ENCODE measurements around the gene TXNDC11. TPM values are rescaled to one million over a fixed set of nuclear protein-coding genes. Genes with fewer than 3 reads are reported as not detected.
A peak's percentile ranks its signal among the peaks of the same experiment; 100 is the strongest.

TXNDC11 gene
- total and polyA plus RNA-seq, 9 of the 15 experiments (the other 6 are each of a cell fraction or from before 2014, with no cell fraction given) = 0.66 to 32.6 (median 26.2) TPM

DNA sequence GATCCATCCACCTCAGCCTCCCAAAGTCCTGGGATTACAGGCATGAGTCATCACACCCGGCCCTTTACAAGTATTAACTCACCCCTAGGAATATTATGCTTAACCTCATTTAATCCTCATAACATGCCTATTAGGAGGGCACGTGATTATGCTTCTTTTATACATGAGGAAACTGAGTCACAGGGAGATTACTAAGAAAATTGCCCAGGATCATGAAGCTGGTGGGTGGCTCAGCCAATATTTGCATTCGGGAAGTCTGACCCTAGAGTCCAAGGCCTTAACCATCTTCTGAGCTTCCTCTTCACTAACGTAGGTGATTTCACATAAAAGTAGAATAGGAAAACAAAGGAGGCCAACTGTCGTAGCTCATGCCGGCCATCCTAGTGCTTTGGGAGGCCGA lies 93.4 kb downstream of the TXNDC11 start (continued):
- TF ChIP-seq, protein P1, sequence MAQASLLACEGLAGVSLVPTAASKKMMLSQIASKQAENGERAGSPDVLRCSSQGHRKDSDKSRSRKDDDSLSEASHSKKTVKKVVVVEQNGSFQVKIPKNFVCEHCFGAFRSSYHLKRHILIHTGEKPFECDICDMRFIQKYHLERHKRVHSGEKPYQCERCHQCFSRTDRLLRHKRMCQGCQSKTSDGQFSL (CRISPR knock-in tag; IDR thresholded peaks at IDR 0.05) = no peak
- TF ChIP-seq, protein P1 (tag; IDR thresholded peaks at IDR 0.05) = no peak
- TF ChIP-seq SOX6 (IDR thresholded peaks at IDR 0.05) = no peak

DNA sequence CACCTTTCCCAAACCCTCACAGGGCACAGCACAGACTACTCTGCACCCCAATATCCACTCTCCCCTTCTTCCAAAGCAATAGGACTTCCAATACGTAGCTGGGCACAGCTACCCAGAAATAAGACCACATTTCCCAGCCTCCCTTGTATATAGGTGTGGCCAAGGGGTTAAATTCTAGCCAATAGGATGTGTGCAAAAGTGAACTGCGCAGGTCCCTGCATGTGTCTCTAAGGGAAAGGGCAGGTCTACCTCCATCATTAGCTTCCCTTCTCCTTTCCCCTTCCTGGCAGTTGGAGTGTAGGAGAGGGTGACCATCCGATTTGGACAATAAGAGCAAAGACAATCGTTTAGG lies 99.9 kb downstream of the TXNDC11 start:
- no TSS peak for BruUV-seq (replicated peaks)
- no peak for TF ChIP-seq SAFB2 (IDR thresholded peaks at IDR 0.05; ENCODE audit: borderline replicate concordance, low read depth, low read length, severe bottlenecking)
- no peak for TF ChIP-seq ARNT (IDR thresholded peaks at IDR 0.05)
- peak; percentile 49 for TF ChIP-seq HCFC1 (IDR thresholded peaks at IDR 0.05; ENCODE audit: low read depth, low read length)
- no peak for TF ChIP-seq NONO (IDR thresholded peaks at IDR 0.05; ENCODE audit: low read depth in 2 of 2, low read length in 1 of 2)
- TF ChIP-seq NR2C1 (IDR thresholded peaks at IDR 0.05) = peak; percentile 72
- peak; percentile 47; the same call in 1 of the 2 replicates for TF ChIP-seq NR2C1 (tag; IDR thresholded peaks at IDR 0.05)
- TF ChIP-seq NRF1 (conservative IDR thresholded peaks at IDR 0.05 in 1 of 2, IDR thresholded peaks at IDR 0.05 in 1 of 2) = peak; percentile 72 to 76
- TF ChIP-seq TFAM (CRISPR knock-in tag; conservative IDR thresholded peaks at IDR 0.05) = no peak
- Histone ChIP-seq H3K9me3 (replicated peaks; ENCODE audit: control insufficient read depth, insufficient read depth, low read depth, low read length) (no peaks in the 10 kb centered on the region), H3K4me2 (ENCODE audit: insufficient read depth, low read length) (no peak overlapping the region), H3K36me3 (ENCODE audit: control insufficient read depth, insufficient read depth, low read length) (no peaks in the 10 kb centered on the region), H3K9me1 (ENCODE audit: control insufficient read depth, insufficient read depth, low read length) (no peaks in the 10 kb centered on the region), H3K27ac (ENCODE audit: extremely low read depth, low read depth, low read length) (no peak overlapping the region), H3K4me3 (no peak overlapping the region), H3K9ac (ENCODE audit: insufficient read depth in 1 of 2, low read depth in 2 of 2, low read length in 2 of 2) (no peak overlapping the region), H4K20me1 (replicated peaks; ENCODE audit: control insufficient read depth, insufficient read depth, low read length) (0 out of 2 replicates have a peak, but pooled peaks cover 6% of the 10 kb centered on the region), H3K4me1 (replicated peaks in 1 of 2; ENCODE audit: control insufficient read depth in 2 of 2, insufficient read depth in 2 of 2, low read length in 2 of 2) (peaks cover 0 to 10% of the 10 kb centered on the region in 2 experiments; a peak in 3 of 5 replicates), H2AFZ (ENCODE audit: low read depth, low read length) (no peak overlapping the region), H3K27me3 (ENCODE audit: control insufficient read depth in 2 of 2, insufficient read depth in 2 of 2, low read length in 2 of 2) (peaks cover 5 to 34% of the 10 kb centered on the region in 2 experiments; a peak in 4 of 5 replicates), H3K79me2 (ENCODE audit: control insufficient read depth, insufficient read depth, low read length) (no peaks in the 10 kb centered on the region)
- ATAC-seq = peak; percentile 71
- peak in 1 of 4 experiments; percentile 7 for DNase-seq (ENCODE audit: extremely low read depth in 1 of 4, low spot score in 3 of 4)
- intact Hi-C loops (cut with micrococcal nuclease) = no loop called here
- 0% methylated on average over 4 of the region's 4 CpGs for WGBS (ENCODE audit: insufficient coverage, low coverage, missing lambda C conversion rate)
- POLR2A ChIA-PET = interaction anchor here (0.5 to 1.2 kb wide), 3 partner anchors 11 to 14 kb away, joined by 3 to 5 read pairs (median 3); no protein-coding TSS in a partner anchor
- CTCF ChIA-PET (ENCODE audit: low intra/inter-chr PET ratio) = interaction anchor here (0.6 kb wide), 1 partner anchor 227 kb away, joined by 3 read pairs; no protein-coding TSS in a partner anchor
- no peak for FAIRE-seq
- in situ Hi-C loops (cut with MboI) = no loop called here
